ENCODE results near the gene OR4N5.
"Not testable (repeated sequence)": the region's sequence is repeated elsewhere in the genome, so short reads cannot be mapped to it uniquely, and the experiment has no call there.

OR4N5 gene

GRCh38 chr14:20138520-20138919 is at the start of gene OR4N5:
Gene OR4N5 (plus strand): TSS chr14:20138820. CDS start chr14:20143736, 4,916 bp downstream.
- TF ChIP-seq CTCF (IDR thresholded peaks at IDR 0.05; ENCODE audit: extremely low read depth, insufficient read depth, missing control alignments): no peak
- DNase-seq (ENCODE audit: low spot score): no peak
- in situ Hi-C loops (cut with MboI; ENCODE audit: low pct_unique_long_range_greater_than_20kb, low sequenced_read_pairs, unreplicated experiment): no loop called here

- no peak for DNase-seq (ENCODE audit: low spot score)
- in situ Hi-C loops (cut with MboI; ENCODE audit: low pct_unique_long_range_greater_than_20kb, low sequenced_read_pairs, unreplicated experiment): no loop called here
- TF ChIP-seq CTCF (IDR thresholded peaks at IDR 0.05; ENCODE audit: extremely low read depth, insufficient read depth, missing control alignments): no peak
Observed at GRCh38 chr14:20092050-20092449, 46.6 kb upstream of the OR4N5 start.

- TF ChIP-seq CTCF (IDR thresholded peaks at IDR 0.05; ENCODE audit: extremely low read depth, insufficient read depth, missing control alignments): no peak
- in situ Hi-C loops (cut with MboI; ENCODE audit: low pct_unique_long_range_greater_than_20kb, low sequenced_read_pairs, unreplicated experiment): no loop called here
- DNase-seq (ENCODE audit: low spot score): no peak
Observed at GRCh38 chr14:20093442-20093841, 45.2 kb upstream of the OR4N5 start.

- in situ Hi-C loops (cut with MboI; ENCODE audit: low pct_unique_long_range_greater_than_20kb, low sequenced_read_pairs, unreplicated experiment); DNase-seq (ENCODE audit: low spot score): not testable (repeated sequence)
Observed at GRCh38 chr14:20098926-20099770, 39.5 kb upstream of the OR4N5 start.

- in situ Hi-C loops (cut with MboI; ENCODE audit: low pct_unique_long_range_greater_than_20kb, low sequenced_read_pairs, unreplicated experiment): no loop called here
- no peak for TF ChIP-seq CTCF (IDR thresholded peaks at IDR 0.05; ENCODE audit: extremely low read depth, insufficient read depth, missing control alignments)
- no peak for DNase-seq (ENCODE audit: low spot score)
Observed at GRCh38 chr14:20110438-20110837, 28.2 kb upstream of the OR4N5 start, which contains the start of gene OR4K17. Gene OR4K17 (plus strand): TSS chr14:20110739. CDS start chr14:20117500, 6,761 bp downstream.

GRCh38 chr14:20112321-20112720 is 26.3 kb upstream of the OR4N5 start:
- TF ChIP-seq CTCF (IDR thresholded peaks at IDR 0.05; ENCODE audit: extremely low read depth, insufficient read depth, missing control alignments): no peak
- in situ Hi-C loops (cut with MboI; ENCODE audit: low pct_unique_long_range_greater_than_20kb, low sequenced_read_pairs, unreplicated experiment): no loop called here
- no peak for DNase-seq (ENCODE audit: low spot score)

- DNase-seq (ENCODE audit: low spot score): no peak
- no peak for TF ChIP-seq CTCF (IDR thresholded peaks at IDR 0.05; ENCODE audit: extremely low read depth, insufficient read depth, missing control alignments)
- in situ Hi-C loops (cut with MboI; ENCODE audit: low pct_unique_long_range_greater_than_20kb, low sequenced_read_pairs, unreplicated experiment): no loop called here
Observed at GRCh38 chr14:20116748-20117147, 21.9 kb upstream of the OR4N5 start.

Data from GM13977 (cell line).